ENCODE data around the gene F7.

F7 gene

GRCh38 chr13:113064534-113065405, 40.8 kb upstream of the F7 start:
- DNase-seq (ENCODE audit: low read depth, low spot score) = no peak
- H3K4me3 ChIP-seq (ENCODE audit: low read depth, low read length) = no peak overlapping the region
- ChIA-PET POLR2A (no interaction called here), CTCF (interaction anchor here (1.1 kb wide), 1 partner anchor 56 kb away, joined by 3 read pairs; no protein-coding TSS in a partner anchor)
- TF ChIP-seq CTCF (IDR thresholded peaks at IDR 0.05; ENCODE audit: insufficient read depth, low read length, missing control alignments) = no peak

- ChIA-PET CTCF (no interaction called here), POLR2A (no interaction called here)
- no peak for TF ChIP-seq CTCF (IDR thresholded peaks at IDR 0.05; ENCODE audit: insufficient read depth, low read length, missing control alignments)
- no peak overlapping the region for H3K4me3 ChIP-seq (ENCODE audit: low read depth, low read length)
- DNase-seq (ENCODE audit: low read depth, low spot score) = no peak
These were observed 40.0 kb upstream of the F7 start for GRCh38 chr13:113065406-113066141.

DNA sequence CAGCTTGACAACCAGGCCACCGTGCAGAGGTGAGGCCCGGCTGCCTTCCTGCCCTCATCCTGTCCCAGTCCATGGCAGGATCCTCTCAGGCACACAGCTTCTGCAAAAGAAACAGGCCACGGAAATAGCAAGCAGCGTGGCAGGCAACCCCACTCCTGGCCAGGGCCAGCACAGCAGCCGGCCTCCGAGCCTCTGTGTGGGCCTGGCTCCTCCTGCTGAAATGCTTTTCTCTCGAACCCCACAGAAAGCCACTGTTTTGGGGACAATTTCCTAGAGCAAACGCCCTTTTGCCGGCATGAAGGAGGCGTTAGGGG, 39.5 kb upstream of the F7 start:
- CTCF ChIA-PET = no interaction called here
- no peak for TF ChIP-seq CTCF (IDR thresholded peaks at IDR 0.05; ENCODE audit: insufficient read depth, low read length, missing control alignments)
- DNase-seq (ENCODE audit: low read depth, low spot score) = no peak
- POLR2A ChIA-PET = no interaction called here
- H3K4me3 ChIP-seq (ENCODE audit: low read depth, low read length) = no peak overlapping the region

GRCh38 chr13:113066746-113067145, 38.8 kb upstream of the F7 start:
- no peak for TF ChIP-seq CTCF (IDR thresholded peaks at IDR 0.05; ENCODE audit: insufficient read depth, low read length, missing control alignments)
- no peak overlapping the region for H3K4me3 ChIP-seq (ENCODE audit: low read depth, low read length)
- ChIA-PET CTCF (no interaction called here), POLR2A (no interaction called here)
- DNase-seq (ENCODE audit: low read depth, low spot score) = no peak

DNA sequence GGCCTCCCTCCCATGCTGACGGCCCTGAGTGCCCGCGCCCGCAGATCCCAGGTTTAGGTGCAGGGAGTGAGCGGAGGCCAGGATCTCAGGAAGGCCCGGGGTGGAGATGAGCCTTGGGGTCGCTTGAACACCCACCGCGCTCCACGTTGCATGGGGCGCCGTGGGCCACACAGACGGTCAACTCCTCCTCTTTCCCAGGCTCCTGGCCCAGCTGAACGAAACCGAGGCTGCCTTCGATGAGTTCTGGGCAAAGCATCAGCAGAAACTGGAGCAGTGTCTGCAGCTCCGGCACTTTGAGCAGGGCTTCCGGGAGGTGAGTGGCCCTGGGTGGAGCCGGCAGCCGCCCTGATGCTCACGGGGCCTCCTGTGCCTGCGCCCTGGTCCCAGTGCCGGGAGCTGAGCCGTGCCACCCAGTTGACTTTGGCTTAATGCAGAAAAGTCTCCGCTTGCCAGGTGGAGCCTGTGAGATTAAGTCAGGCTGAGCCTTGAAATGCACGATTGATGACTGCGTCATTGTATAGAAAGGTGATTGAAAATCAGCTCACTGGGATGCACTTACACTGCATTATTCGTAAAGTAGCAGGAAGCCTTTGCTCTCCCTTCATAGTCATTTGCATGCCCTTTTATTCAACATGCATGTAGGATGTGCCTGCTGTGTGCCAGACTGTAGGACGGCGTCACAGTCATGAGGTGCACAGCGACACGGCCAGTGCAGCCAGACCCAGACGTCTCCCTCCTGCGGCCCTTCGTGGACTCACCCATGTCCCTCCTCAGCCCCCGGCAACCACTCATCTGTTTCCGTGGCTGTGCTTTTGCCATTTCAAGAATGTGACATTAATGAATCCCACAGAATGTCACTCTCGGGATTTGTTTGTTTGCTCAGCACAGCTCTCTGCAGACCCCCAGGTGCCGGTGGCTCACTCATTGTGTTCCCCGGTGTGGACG, 35.5 kb upstream of the F7 start:
- H3K4me3 ChIP-seq (ENCODE audit: low read depth, low read length) = no peak overlapping the region
- no peak for DNase-seq (ENCODE audit: low read depth, low spot score)
- CTCF ChIA-PET = no interaction called here
- POLR2A ChIA-PET = no interaction called here
- no peak for TF ChIP-seq CTCF (IDR thresholded peaks at IDR 0.05; ENCODE audit: insufficient read depth, low read length, missing control alignments)

Measured in AG04449 (cell line).